Heart left ventricle (tissue), 13 donors: ENCODE results near the gene RPS5.

Source experiments
- CTCF ChIP-seq, 12 donors: fragments of 200-600 bp; sonication (generic) in 4 of 12; IDR thresholded peaks; one replicate each; pipeline versions ENCODE4 v1.5.0 to v1.8.0; 2018 to 2022; ENCODE audit warnings: antibody characterized with exemption in 12 of 12, mild to moderate bottlenecking in 5 of 12
- POLR2A ChIP-seq, 2 donors: fragments of 450-650 bp; IDR thresholded peaks; one replicate each; pipeline ENCODE4 v1.6.1; 2017; ENCODE audit warnings: antibody characterized with exemption in 2 of 2, mild to moderate bottlenecking in 2 of 2, moderate library complexity in 2 of 2
- donor health status: ischemic (EF 13 %, LVEDD 7.1; RV severe dilation, severe dysfunction).
- donor health status: DM: no; HTN: yes; CAD: no.
- donor health status: DM: no; HTN: no; CAD: no.
- donor health status: ischemic (EF 25% LVEDD 6.9; RV normal size, moderate dysfunction).
- donor health status: ischemic (EF 25% LVEDD 5.7; RV mildly dilated, moderate dysfunction).
- donor health status: ischemic (EF 35%, LVEDD 5.7; RV mildly dilated, moderate dysfunction).
- donor health status: nonischemic (EF 11% LVEDD 7.7; RV severe dilation, severe dysfunction).
- donor health status: DM: yes; HTN: yes; CAD: no.
- donor health status: PGD.
- donor health status: ischemic (EF 29% LVEDD 5.4; RV normal size, mild dysfunction).
- donor health status: nonischemic (EF 23%, LVEDD 6.1; RV moderate dilation, normal function).

- no peak for TF ChIP-seq CTCF (IDR thresholded peaks at IDR 0.05)
- no peak for TF ChIP-seq POLR2A (IDR thresholded peaks at IDR 0.05)
Observed at GRCh38 chr19:58374200-58374599, 12.9 kb upstream of the RPS5 start.
